Brain microvascular endothelial cell (primary cell): ENCODE data around the gene SLC5A10.

Experiments used
- DNase-seq: peaks from one replicate; pipeline ENCODE4 v3.0.0-alpha.2; 2020
- H3K27ac ChIP-seq: fragments of 250-450 bp; sonication (Bioruptor Pico); 2 replicates; pipeline ENCODE4 v1.5.1; 2020; ENCODE audit warnings: mild to moderate bottlenecking, moderate library complexity
- H3K27me3 ChIP-seq: fragments of 250-450 bp; sonication (Bioruptor Pico); replicated peaks from 2 replicates; pipeline ENCODE4 v1.5.1; 2020; ENCODE audit warnings: mild to moderate bottlenecking
- H3K36me3 ChIP-seq: fragments of 250-450 bp; sonication (Bioruptor Pico); replicated peaks from 2 replicates; pipeline ENCODE4 v1.5.1; 2020; ENCODE audit warnings: mild to moderate bottlenecking
- H3K4me3 ChIP-seq: 2 replicates; pipeline ENCODE4 v1.5.1; 2011; ENCODE audit warnings: low read depth, mild to moderate bottlenecking, control low read depth, low read length, moderate library complexity
- in situ Hi-C: cut with HindIII; loops from 2 replicates; pipeline ENCODE4 v1.10.0; 2017; ENCODE audit warnings: low sequenced_read_pairs, low pct_ligation_motif_present
- TF ChIP-seq, protein P1 (sequence below): IDR thresholded peaks from 2 replicates; pipeline ENCODE4 v1.5.1; 2011; ENCODE audit warnings: low read depth, mild to moderate bottlenecking, moderate library complexity, low read length, control low read depth, inconsistent platforms; ENCODE audit errors: missing control alignments

The SLC5A10 gene

DNA sequence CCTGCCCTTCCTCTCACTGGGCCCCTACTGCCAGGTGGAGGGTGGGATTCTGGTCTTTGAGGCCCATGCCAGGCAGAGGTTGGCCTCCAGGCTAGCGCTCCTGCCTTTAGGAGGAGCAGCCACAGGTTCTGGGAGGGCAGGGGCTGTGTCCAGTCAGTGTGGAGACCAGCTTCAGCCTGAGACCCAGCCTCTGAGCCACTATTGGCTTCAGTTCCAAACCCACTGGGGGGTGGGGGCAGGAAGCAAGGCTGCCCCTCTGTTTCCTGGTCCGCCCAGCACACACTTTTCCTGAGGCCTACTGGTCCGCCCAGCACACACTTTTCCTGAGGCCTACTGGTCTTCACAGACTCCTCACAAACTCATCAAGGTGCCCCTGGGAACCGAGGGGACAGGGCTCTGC is 16.4 kb downstream of the SLC5A10 start:
- no peak overlapping the region for H3K27ac ChIP-seq

DNA sequence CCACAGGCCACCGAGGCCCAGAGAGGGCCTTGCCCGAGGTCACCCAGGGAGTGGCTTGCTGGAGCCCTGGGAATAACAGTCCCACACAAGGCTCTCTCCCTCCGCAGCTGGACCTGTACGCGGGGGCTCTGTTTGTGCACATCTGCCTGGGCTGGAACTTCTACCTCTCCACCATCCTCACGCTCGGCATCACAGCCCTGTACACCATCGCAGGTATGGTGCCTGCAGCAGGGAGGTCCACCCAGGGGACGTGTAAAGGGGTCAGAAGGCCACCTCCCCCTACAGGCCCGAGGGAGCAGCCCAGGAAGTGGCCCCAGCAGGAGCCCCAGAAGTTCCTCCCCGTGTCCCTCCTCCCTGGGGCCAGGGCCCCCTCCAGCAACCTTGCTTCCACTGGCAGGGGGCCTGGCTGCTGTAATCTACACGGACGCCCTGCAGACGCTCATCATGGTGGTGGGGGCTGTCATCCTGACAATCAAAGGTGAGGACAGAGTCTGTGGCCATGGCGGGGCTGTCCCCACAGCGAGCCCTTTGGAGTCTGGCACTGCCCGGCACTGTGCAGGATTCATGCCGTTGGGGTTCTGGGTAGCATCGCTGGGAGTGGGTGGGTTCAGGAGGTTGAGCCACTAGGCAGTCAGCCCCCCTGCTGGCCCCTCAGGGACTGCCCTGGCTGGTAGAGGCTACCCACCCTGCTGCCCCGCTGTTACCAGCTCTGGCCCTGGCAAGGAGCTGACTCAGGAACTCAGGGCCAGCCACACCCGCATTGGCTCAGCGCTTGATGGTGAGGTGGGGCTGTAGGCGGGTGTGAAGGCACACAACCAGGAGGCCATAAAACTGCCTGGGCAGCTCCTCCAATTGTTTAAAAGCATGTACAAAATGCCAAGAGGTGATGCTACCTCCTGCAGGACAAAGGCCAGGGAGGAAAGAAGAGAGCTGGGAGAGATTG is 17.3 kb downstream of the SLC5A10 start:
- H3K27ac ChIP-seq: no peak overlapping the region
- TF ChIP-seq, protein P1, sequence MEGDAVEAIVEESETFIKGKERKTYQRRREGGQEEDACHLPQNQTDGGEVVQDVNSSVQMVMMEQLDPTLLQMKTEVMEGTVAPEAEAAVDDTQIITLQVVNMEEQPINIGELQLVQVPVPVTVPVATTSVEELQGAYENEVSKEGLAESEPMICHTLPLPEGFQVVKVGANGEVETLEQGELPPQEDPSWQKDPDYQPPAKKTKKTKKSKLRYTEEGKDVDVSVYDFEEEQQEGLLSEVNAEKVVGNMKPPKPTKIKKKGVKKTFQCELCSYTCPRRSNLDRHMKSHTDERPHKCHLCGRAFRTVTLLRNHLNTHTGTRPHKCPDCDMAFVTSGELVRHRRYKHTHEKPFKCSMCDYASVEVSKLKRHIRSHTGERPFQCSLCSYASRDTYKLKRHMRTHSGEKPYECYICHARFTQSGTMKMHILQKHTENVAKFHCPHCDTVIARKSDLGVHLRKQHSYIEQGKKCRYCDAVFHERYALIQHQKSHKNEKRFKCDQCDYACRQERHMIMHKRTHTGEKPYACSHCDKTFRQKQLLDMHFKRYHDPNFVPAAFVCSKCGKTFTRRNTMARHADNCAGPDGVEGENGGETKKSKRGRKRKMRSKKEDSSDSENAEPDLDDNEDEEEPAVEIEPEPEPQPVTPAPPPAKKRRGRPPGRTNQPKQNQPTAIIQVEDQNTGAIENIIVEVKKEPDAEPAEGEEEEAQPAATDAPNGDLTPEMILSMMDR: no peak
- DNase-seq: no peak
- no peak overlapping the region for H3K4me3 ChIP-seq
- in situ Hi-C loops: loop anchor here (25.0 kb wide), 1 partner anchor 107 kb away; the partner anchor contains the start of gene PRPSAP2
- H3K36me3 ChIP-seq: peaks cover 5% of the 10 kb centered on the region
- no peaks in the 10 kb centered on the region for H3K27me3 ChIP-seq

More for the DNA sequence above, 16.4 kb downstream of the SLC5A10 start:
- in situ Hi-C loops: loop anchor here (25.0 kb wide), 1 partner anchor 106 kb away; the partner anchor contains the start of gene PRPSAP2
- Histone ChIP-seq H3K36me3 (peaks cover 5% of the 10 kb centered on the region), H3K4me3 (no peak overlapping the region), H3K27me3 (no peaks in the 10 kb centered on the region)
- TF ChIP-seq, protein P1: no peak
- no peak for DNase-seq

GRCh38 chr17:18970582-18971480 is 18.9 kb downstream of the SLC5A10 start:
- H3K4me3 ChIP-seq: no peak overlapping the region
- peaks cover 5% of the 10 kb centered on the region for H3K36me3 ChIP-seq
- DNase-seq: no peak
- H3K27ac ChIP-seq: no peak overlapping the region
- TF ChIP-seq, protein P1: peak; percentile 43
- H3K27me3 ChIP-seq: no peaks in the 10 kb centered on the region
- in situ Hi-C loops: loop anchor here (25.0 kb wide), 1 partner anchor 109 kb away; the partner anchor contains the start of gene PRPSAP2

DNA sequence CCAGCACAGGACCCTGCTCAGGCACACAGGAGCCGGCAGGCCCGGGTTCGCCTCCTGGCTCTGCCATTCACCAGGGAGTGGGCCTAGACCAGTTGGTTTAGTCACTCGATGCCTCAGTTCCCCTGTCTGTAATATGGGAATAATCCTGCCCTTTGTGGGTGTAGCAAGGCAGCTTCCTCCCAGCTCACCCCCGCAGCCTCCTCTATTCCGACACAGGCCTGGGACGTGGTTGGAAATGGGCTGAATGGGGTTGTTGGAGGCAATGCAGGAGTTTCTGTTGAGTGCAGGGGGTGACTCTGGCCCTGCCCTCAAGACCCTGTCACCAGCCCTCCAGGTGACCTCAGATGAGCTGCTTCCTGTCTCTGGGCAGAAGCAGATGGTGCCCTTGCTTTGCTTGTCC is 19.8 kb downstream of the SLC5A10 start:
- DNase-seq: no peak
- Histone ChIP-seq H3K36me3 (peaks cover 5% of the 10 kb centered on the region), H3K27ac (no peak overlapping the region), H3K27me3 (no peaks in the 10 kb centered on the region), H3K4me3 (no peak overlapping the region)
- TF ChIP-seq, protein P1: no peak
- in situ Hi-C loops: loop anchor here (25.0 kb wide), 1 partner anchor 110 kb away; the partner anchor contains the start of gene PRPSAP2

DNA sequence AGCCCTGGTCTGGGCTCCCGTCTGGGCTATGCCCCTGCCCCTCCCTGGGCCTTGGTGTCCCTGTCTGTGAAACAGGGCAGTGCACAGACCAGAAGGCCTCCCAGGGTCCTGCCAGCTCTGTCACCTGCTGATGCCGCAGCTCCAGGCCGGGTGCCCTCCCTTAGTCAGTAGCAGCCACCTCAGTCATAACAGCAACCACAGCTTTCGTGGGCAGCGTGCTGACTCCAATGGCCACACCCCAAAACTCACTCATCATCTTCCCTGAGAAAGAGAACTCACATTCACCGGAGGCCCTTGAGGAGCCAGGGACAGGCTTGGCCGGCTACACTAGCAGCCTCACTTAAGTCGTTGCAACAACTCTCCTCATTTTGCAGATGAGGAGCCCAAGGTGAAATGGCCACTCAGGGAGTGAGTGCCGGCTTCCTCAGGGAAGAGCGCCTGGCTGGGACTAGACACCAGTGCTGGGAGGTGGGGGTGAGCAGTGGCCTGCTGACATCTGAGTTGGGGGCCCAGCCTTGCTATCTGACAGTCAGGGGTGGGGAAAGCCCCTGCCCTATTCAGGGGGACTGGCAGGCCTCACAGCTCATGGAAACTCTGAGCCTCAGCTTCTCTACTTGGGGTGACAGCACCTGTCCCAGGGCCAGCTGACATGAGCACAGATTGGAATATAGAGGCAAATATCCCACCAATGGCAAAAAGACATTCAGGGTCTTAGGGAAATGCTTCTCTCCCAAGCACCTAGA is 22.6 kb downstream of the SLC5A10 start:
- no peak overlapping the region for H3K27ac ChIP-seq
- TF ChIP-seq, protein P1: no peak
- no peak for DNase-seq
- H3K27me3 ChIP-seq: no peaks in the 10 kb centered on the region
- H3K36me3 ChIP-seq: peaks cover 10% of the 10 kb centered on the region
- in situ Hi-C loops: loop anchor here (25.0 kb wide), 1 partner anchor 112 kb away; the partner anchor contains the start of gene PRPSAP2
- H3K4me3 ChIP-seq: no peak overlapping the region
